Keratinocyte (primary cell): ENCODE results near the gene LRRC27. TPM values are rescaled to one million over a fixed set of nuclear protein-coding genes. Genes with fewer than 3 reads are reported as not detected.
A peak's percentile ranks its signal among the peaks of the same experiment; 100 is the strongest.

ENCODE experiments used
- DNase-seq: peaks from one replicate; pipeline ENCODE4 v3.0.0-alpha.2; 2011; ENCODE audit warnings: low read depth, missing footprints, low spot score
- FAIRE-seq: peaks from 2 replicates; lab custom pipeline; 2011; peaks lifted over from hg19 to GRCh38; lab: Jason Lieb, UNC
- H2AFZ ChIP-seq: 2 replicates; pipeline ENCODE4 v1.6.0; 2012; ENCODE audit warnings: low read length, control low read depth, inconsistent platforms; ENCODE audit not compliant: control insufficient read depth
- H3K27ac ChIP-seq: 2 replicates; pipeline ENCODE4 v1.5.1; 2011; ENCODE audit warnings: low read length; ENCODE audit not compliant: control insufficient read depth, insufficient read depth
- H3K27me3 ChIP-seq: 3 replicates; pipeline ENCODE4 v1.6.0; 2011; ENCODE audit warnings: low read length; ENCODE audit not compliant: control insufficient read depth, insufficient read depth; ENCODE audit errors: extremely low read depth
- H3K36me3 ChIP-seq, 2 experiments: 2 replicates in 1 of 2; 3 replicates in 1 of 2; pipeline ENCODE4 v1.5.1; 2011; ENCODE audit warnings: low read length in 2 of 2, mild to moderate bottlenecking in 1 of 2; ENCODE audit not compliant: control insufficient read depth in 2 of 2, insufficient read depth in 2 of 2; ENCODE audit errors: extremely low read depth in 1 of 2
- H3K4me1 ChIP-seq: 3 replicates; pipeline ENCODE4 v1.5.1; 2011; ENCODE audit warnings: low read length; ENCODE audit not compliant: control insufficient read depth, insufficient read depth; ENCODE audit errors: extremely low read depth
- H3K4me2 ChIP-seq: 3 replicates; pipeline ENCODE4 v1.6.0; 2011; ENCODE audit warnings: low read depth, low read length; ENCODE audit not compliant: control insufficient read depth, insufficient read depth; ENCODE audit errors: extremely low read depth
- H3K4me3 ChIP-seq, 3 experiments: fragments of 200-600 bp in 1 of 3; sonication (generic) in 1 of 3; 2 replicates in 2 of 3; 3 replicates in 1 of 3; pipeline ENCODE4 v1.5.1; 2011 to 2016; ENCODE audit warnings: low read length in 3 of 3, mild to moderate bottlenecking in 3 of 3, control low read depth in 2 of 3, inconsistent platforms in 1 of 3, low read depth in 1 of 3, mixed read lengths in 1 of 3, mixed run types in 1 of 3, moderate library complexity in 1 of 3; ENCODE audit not compliant: control insufficient read depth in 2 of 3, insufficient read depth in 2 of 3; ENCODE audit errors: extremely low read depth in 1 of 3
- H3K79me2 ChIP-seq: 2 replicates; pipeline ENCODE4 v1.6.0; 2012; ENCODE audit warnings: low read length; ENCODE audit not compliant: control insufficient read depth, insufficient read depth
- H3K9ac ChIP-seq: 3 replicates; pipeline ENCODE4 v1.6.0; 2011; ENCODE audit warnings: low read length; ENCODE audit not compliant: control insufficient read depth, insufficient read depth; ENCODE audit errors: extremely low read depth
- H3K9me1 ChIP-seq: 3 replicates; pipeline ENCODE4 v1.6.0; 2011; ENCODE audit warnings: low read length; ENCODE audit not compliant: control insufficient read depth, insufficient read depth; ENCODE audit errors: extremely low read depth
- H3K9me3 ChIP-seq: 2 replicates; pipeline ENCODE4 v1.5.1; 2012; ENCODE audit warnings: low read depth, low read length; ENCODE audit not compliant: control insufficient read depth
- H4K20me1 ChIP-seq: 3 replicates; pipeline ENCODE4 v1.6.0; 2011; ENCODE audit warnings: low read length; ENCODE audit not compliant: control insufficient read depth, insufficient read depth; ENCODE audit errors: extremely low read depth
- CTCF ChIP-seq, 3 experiments: IDR thresholded peaks in 1 of 3; conservative IDR thresholded peaks in 1 of 3; optimal IDR thresholded peaks in 1 of 3; 2 replicates in 2 of 3; 3 replicates in 1 of 3; pipeline versions ENCODE3 to v1.5.1; 2011; ENCODE audit warnings: low read length in 3 of 3, mild to moderate bottlenecking in 3 of 3, moderate library complexity in 2 of 3, control low read depth in 1 of 3, inconsistent platforms in 1 of 3; ENCODE audit not compliant: insufficient read depth in 2 of 3; ENCODE audit errors: extremely low read depth in 1 of 3
- EZH2 ChIP-seq: IDR thresholded peaks from one replicate; pipeline ENCODE4 v1.6.1; 2012; ENCODE audit warnings: inconsistent platforms, mild to moderate bottlenecking, low read length, moderate library complexity
- dilution Hi-C: fragments of 300-500 bp; cut with MboI; formaldehyde crosslinking; loops from one replicate; pipeline ENCODE4 v1.7.0; 2020; ENCODE audit warnings: low sequenced_read_pairs; ENCODE audit not compliant: extremely low pct_ligation_motif_present
- polyA plus RNA-seq, 5 experiments: library from polyadenylated mRNA; depleted of rRNA in 3 of 5; stranded (reverse) in 3 of 5; stranded (forward) in 1 of 5; unstranded in 1 of 5; fragments of >200 nt; gene quantifications; 1 replicate in 1 of 5; 2 replicates in 3 of 5; 3 replicates in 1 of 5; pipeline versions ENCODE4 v1.2.1 to v1.2.3, GENCODE V29; 2011 to 2012; ENCODE audit warnings: missing spikeins in 2 of 5, low read depth in 1 of 5, low replicate concordance in 1 of 5

Gene LRRC27
- polyA plus RNA-seq, 1 donor (not counting 4 experiments of a cell fraction or from before 2014, with no cell fraction given) = 3.0 TPM

- H3K79me2 ChIP-seq = peaks cover 35% of the 10 kb centered on the region
- dilution Hi-C loops = no loop called here
These were observed 2.2 kb upstream of the LRRC27 start for GRCh38 chr10:132329565-132330485.

GRCh38 chr10:132330486-132330833 is 1.5 kb upstream of the LRRC27 start:
- H3K27ac ChIP-seq = no peak overlapping the region

More at GRCh38 chr10:132329565-132330485, 2.2 kb upstream of the LRRC27 start:
- no peaks in the 10 kb centered on the region for H4K20me1 ChIP-seq
- DNase-seq (no peak), FAIRE-seq (no peak)
- TF ChIP-seq EZH2 (no peak), CTCF (optimal IDR thresholded peaks at IDR 0.05 in 1 of 3, IDR thresholded peaks at IDR 0.05 in 1 of 3, conservative IDR thresholded peaks at IDR 0.05 in 1 of 3; ENCODE audit: extremely low read depth in 1 of 3, insufficient read depth in 2 of 3, low read length in 3 of 3) (no peak)
- peaks cover 0 to 1% of the 10 kb centered on the region in 2 experiments for H3K36me3 ChIP-seq
- peaks cover 14% of the 10 kb centered on the region for H3K4me1 ChIP-seq
- H2AFZ ChIP-seq = no peak overlapping the region
- H3K4me2 ChIP-seq = peak overlapping the region; percentile 29
- no peaks in the 10 kb centered on the region for H3K9me1 ChIP-seq
- H3K27me3 ChIP-seq = no peaks in the 10 kb centered on the region
- no peaks in the 10 kb centered on the region for H3K9me3 ChIP-seq
- no peak overlapping the region for H3K9ac ChIP-seq
- H3K27ac ChIP-seq = no peak overlapping the region
- H3K4me3 ChIP-seq = peak overlapping the region; percentile 21 to 65 (median 57)

More at GRCh38 chr10:132330486-132330833, 1.5 kb upstream of the LRRC27 start:
- H2AFZ ChIP-seq = no peak overlapping the region
- H4K20me1 ChIP-seq = no peaks in the 10 kb centered on the region
- H3K9me3 ChIP-seq = no peaks in the 10 kb centered on the region
- H3K27me3 ChIP-seq = no peaks in the 10 kb centered on the region
- H3K9ac ChIP-seq = no peak overlapping the region
- FAIRE-seq (no peak), DNase-seq (no peak)
- peaks cover 14% of the 10 kb centered on the region for H3K4me1 ChIP-seq
- no peak for TF ChIP-seq EZH2
- TF ChIP-seq CTCF (optimal IDR thresholded peaks at IDR 0.05 in 1 of 3, IDR thresholded peaks at IDR 0.05 in 1 of 3, conservative IDR thresholded peaks at IDR 0.05 in 1 of 3; ENCODE audit: extremely low read depth in 1 of 3, insufficient read depth in 2 of 3, low read length in 3 of 3) = no peak
- H3K4me3 ChIP-seq = peak overlapping the region; percentile 57 to 75 (median 65)
- peaks cover 35% of the 10 kb centered on the region for H3K79me2 ChIP-seq
- dilution Hi-C loops = no loop called here
- H3K9me1 ChIP-seq = no peaks in the 10 kb centered on the region
- peaks cover 0 to 1% of the 10 kb centered on the region in 2 experiments for H3K36me3 ChIP-seq
- peak overlapping the region; percentile 29 for H3K4me2 ChIP-seq
